Parathyroid adenoma (tissue), 2 donors: Measurements from ENCODE around the gene REG4.

Source experiments
- H2AFZ ChIP-seq: fragments of 300-600 bp; sonication (generic); one replicate; pipeline ENCODE4 v1.7.0; 2017; ENCODE audit warnings: antibody characterized with exemption, mild to moderate bottlenecking
- H3K27ac ChIP-seq: fragments of 300-600 bp; sonication (generic); one replicate; pipeline ENCODE4 v1.7.0; 2017
- H3K27me3 ChIP-seq: fragments of 300-600 bp; sonication (generic); one replicate; pipeline ENCODE4 v1.7.0; 2017; ENCODE audit warnings: low read length; ENCODE audit not compliant: control insufficient read depth, insufficient read depth
- H3K36me3 ChIP-seq: fragments of 300-600 bp; sonication (generic); one replicate; pipeline ENCODE4 v1.7.0; 2017; ENCODE audit warnings: low read length; ENCODE audit not compliant: control insufficient read depth, insufficient read depth
- H3K4me1 ChIP-seq: fragments of 300-600 bp; sonication (generic); one replicate; pipeline ENCODE4 v1.7.0; 2017; ENCODE audit warnings: control low read depth
- H3K4me2 ChIP-seq: fragments of 300-600 bp; sonication (generic); one replicate; pipeline ENCODE4 v1.7.0; 2017; ENCODE audit warnings: low read length
- H3K4me3 ChIP-seq: fragments of 300-600 bp; sonication (generic); one replicate; pipeline ENCODE4 v1.7.0; 2017; ENCODE audit warnings: low read depth, low read length
- H3K79me2 ChIP-seq: fragments of 300-600 bp; sonication (generic); one replicate; pipeline ENCODE4 v1.7.0; 2017; ENCODE audit warnings: control low read depth
- H3K9ac ChIP-seq: fragments of 300-600 bp; sonication (generic); one replicate; pipeline ENCODE4 v1.7.0; 2017; ENCODE audit warnings: mild to moderate bottlenecking
- H3K9me3 ChIP-seq: fragments of 300-600 bp; sonication (generic); one replicate; pipeline ENCODE4 v1.7.0; 2017; ENCODE audit warnings: low read length; ENCODE audit not compliant: control insufficient read depth
- CTCF ChIP-seq: fragments of 300-600 bp; sonication (generic); IDR thresholded peaks from one replicate; pipeline ENCODE4 v1.7.0; 2017; ENCODE audit warnings: antibody characterized with exemption, mild to moderate bottlenecking
- donor health status: primary hyperparathyroidism.

Gene REG4

GRCh38 chr1:119766374-119766794 lies 44.9 kb downstream of the REG4 start:
- no peak for TF ChIP-seq CTCF
- H3K9me3 ChIP-seq: no peaks in the 10 kb centered on the region
- peaks cover 17% of the 10 kb centered on the region for H3K4me1 ChIP-seq
- no peaks in the 10 kb centered on the region for H3K36me3 ChIP-seq
- peak overlapping the region; percentile 62 for H2AFZ ChIP-seq
- peak overlapping the region; percentile 34 for H3K4me2 ChIP-seq
- no peak overlapping the region for H3K9ac ChIP-seq
- peak overlapping the region; percentile 54 for H3K27ac ChIP-seq
- no peaks in the 10 kb centered on the region for H3K79me2 ChIP-seq
- peak overlapping the region; percentile 7 for H3K4me3 ChIP-seq
- no peaks in the 10 kb centered on the region for H3K27me3 ChIP-seq

GRCh38 chr1:119764220-119764619 lies 47.0 kb downstream of the REG4 start:
- no peaks in the 10 kb centered on the region for H3K79me2 ChIP-seq
- H3K27me3 ChIP-seq: no peaks in the 10 kb centered on the region
- TF ChIP-seq CTCF: no peak
- no peak overlapping the region for H3K4me3 ChIP-seq
- H3K9ac ChIP-seq: no peak overlapping the region
- peaks cover 11% of the 10 kb centered on the region for H3K4me1 ChIP-seq
- no peaks in the 10 kb centered on the region for H3K36me3 ChIP-seq
- no peak overlapping the region for H3K27ac ChIP-seq
- no peak overlapping the region for H3K4me2 ChIP-seq
- H3K9me3 ChIP-seq: no peaks in the 10 kb centered on the region
- H2AFZ ChIP-seq: no peak overlapping the region

GRCh38 chr1:119762953-119763352 lies 48.3 kb downstream of the REG4 start:
- Histone ChIP-seq H3K27me3 (no peaks in the 10 kb centered on the region), H3K4me3 (no peak overlapping the region), H3K4me2 (no peak overlapping the region), H2AFZ (no peak overlapping the region), H3K79me2 (no peaks in the 10 kb centered on the region), H3K4me1 (peaks cover 5% of the 10 kb centered on the region), H3K36me3 (no peaks in the 10 kb centered on the region), H3K9me3 (no peaks in the 10 kb centered on the region), H3K9ac (no peak overlapping the region), H3K27ac (no peak overlapping the region)
- TF ChIP-seq CTCF: no peak

- H3K36me3 ChIP-seq: no peaks in the 10 kb centered on the region
- no peaks in the 10 kb centered on the region for H3K27me3 ChIP-seq
- H2AFZ ChIP-seq: no peak overlapping the region
- no peak overlapping the region for H3K9ac ChIP-seq
- no peak overlapping the region for H3K27ac ChIP-seq
- no peak overlapping the region for H3K4me3 ChIP-seq
- no peaks in the 10 kb centered on the region for H3K9me3 ChIP-seq
- H3K4me2 ChIP-seq: no peak overlapping the region
- peaks cover 2% of the 10 kb centered on the region for H3K4me1 ChIP-seq
- no peaks in the 10 kb centered on the region for H3K79me2 ChIP-seq
- no peak for TF ChIP-seq CTCF
Observed at GRCh38 chr1:119762409-119762808, 48.9 kb downstream of the REG4 start.

- H2AFZ ChIP-seq: no peak overlapping the region
- H3K9ac ChIP-seq: no peak overlapping the region
- TF ChIP-seq CTCF: no peak
- no peaks in the 10 kb centered on the region for H3K9me3 ChIP-seq
- H3K79me2 ChIP-seq: no peaks in the 10 kb centered on the region
- H3K27ac ChIP-seq: no peak overlapping the region
- no peaks in the 10 kb centered on the region for H3K4me1 ChIP-seq
- H3K36me3 ChIP-seq: no peaks in the 10 kb centered on the region
- H3K27me3 ChIP-seq: no peaks in the 10 kb centered on the region
- H3K4me3 ChIP-seq: no peak overlapping the region
- H3K4me2 ChIP-seq: no peak overlapping the region
Observed at GRCh38 chr1:119758584-119758983, 52.7 kb downstream of the REG4 start.
